NCI-H226 (cell line): ENCODE results near the gene DLG5.

Experiments
- DNase-seq: peaks from one replicate; pipeline ENCODE4 v3.0.0-alpha.2; 2015

The DLG5 gene

DNA sequence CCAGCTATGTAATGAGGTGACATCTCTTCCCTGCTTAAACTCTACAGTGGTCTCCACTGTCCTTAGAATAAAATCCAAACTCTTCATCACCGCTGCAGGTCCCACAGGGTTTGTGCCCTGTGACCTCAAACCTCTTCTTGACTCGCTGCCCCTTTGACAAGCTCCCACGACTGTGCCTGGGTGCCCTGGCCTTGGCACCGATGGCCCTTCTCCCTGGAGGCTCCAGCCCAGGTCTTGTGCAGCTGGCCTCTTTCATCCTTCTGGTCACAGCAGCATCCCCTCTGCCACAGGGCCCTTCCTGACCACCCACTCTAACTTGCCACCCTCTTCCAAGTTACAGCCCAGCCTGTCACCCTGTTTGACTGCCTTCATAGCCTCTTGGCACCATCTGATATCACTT lies 108.2 kb downstream of the DLG5 start:
- DNase-seq = no peak

DNA sequence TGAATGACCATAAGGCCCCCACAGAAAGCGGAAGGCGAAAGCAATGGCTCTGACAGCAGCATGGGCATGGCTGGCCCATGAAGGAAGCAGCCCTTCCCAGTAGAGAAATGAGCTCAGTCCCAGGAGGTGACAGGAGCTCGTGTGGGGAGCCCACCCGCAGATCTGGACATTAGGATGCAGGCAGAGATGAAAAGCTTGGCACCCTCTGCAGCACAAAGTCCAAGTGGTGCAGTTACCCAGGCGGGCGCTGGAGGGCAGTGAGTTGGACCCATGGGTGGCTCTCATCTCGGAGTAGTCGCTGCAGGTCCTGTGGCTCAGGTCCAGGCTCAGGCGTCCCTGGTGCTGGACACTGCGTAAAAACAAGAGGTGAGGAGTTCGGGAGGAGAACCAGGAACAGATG lies 109.0 kb downstream of the DLG5 start:
- DNase-seq = no peak

DNA sequence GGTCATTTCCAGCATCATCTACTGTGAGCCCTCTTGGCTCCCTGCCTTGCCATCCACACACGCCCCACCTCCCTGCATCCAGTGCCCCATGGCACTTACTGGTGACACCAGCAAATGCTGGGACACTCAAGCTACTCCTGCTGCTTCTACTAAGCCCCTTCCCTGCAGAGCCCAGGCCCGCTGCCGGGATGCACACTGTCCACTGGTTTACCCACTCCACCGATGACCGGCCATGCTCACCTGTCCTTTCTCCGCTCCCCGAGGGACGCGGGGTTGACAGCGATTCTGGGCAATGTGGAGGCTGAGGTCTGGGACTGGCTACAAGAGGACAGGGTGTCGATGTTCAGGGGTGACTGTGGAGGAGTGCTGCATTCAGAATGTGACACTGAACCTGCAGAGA lies 110.2 kb downstream of the DLG5 start:
- DNase-seq = no peak

DNA sequence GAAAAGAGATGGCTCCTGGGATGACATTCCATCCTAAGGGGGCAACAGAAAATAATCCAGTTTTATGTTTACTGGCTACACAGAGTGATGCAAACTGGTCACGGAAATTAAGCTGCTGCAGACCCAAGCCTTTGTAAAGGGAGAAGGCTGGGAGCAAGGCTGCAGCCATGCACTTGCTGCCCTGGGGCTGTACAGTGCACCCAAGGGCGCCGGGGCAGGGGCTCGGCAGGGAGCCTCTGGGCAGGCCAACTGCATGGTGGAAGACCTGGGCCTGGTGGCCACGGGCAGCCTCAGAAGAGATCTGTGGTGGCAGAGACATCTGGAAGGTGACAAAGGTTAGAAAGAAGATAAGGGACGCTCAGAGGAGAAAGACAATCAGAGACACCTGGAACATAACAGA lies 113.8 kb downstream of the DLG5 start:
- DNase-seq = no peak

DNA sequence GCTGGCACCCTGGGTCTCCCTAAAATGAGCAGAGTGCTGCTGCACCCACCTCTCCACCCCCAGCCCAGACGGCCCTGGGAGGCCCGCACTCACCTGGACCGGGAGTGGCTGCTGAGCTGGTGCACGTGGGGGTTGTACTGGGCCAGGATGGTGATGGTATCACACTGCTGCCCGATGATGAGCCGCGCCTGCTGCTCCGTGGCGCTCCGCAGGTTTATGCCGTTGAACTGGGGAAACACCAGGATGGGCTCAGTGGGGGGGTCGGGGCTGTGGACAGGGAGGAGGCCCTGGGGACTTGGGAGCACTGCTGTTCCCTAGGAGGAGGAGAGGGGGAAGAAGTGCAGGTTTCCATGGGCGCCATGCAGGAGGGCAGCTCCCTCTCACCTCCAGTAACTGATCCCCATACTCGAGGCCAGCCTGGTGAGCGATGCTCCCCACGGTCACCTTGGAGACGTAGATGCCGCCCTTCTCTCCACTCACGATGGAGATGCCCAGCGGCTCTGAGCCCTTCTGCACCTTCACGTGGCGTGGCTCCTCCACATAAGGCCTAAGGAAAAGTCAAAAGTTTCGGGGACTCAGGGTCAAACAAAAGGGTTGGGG lies 114.6 kb downstream of the DLG5 start:
- DNase-seq = no peak

DNA sequence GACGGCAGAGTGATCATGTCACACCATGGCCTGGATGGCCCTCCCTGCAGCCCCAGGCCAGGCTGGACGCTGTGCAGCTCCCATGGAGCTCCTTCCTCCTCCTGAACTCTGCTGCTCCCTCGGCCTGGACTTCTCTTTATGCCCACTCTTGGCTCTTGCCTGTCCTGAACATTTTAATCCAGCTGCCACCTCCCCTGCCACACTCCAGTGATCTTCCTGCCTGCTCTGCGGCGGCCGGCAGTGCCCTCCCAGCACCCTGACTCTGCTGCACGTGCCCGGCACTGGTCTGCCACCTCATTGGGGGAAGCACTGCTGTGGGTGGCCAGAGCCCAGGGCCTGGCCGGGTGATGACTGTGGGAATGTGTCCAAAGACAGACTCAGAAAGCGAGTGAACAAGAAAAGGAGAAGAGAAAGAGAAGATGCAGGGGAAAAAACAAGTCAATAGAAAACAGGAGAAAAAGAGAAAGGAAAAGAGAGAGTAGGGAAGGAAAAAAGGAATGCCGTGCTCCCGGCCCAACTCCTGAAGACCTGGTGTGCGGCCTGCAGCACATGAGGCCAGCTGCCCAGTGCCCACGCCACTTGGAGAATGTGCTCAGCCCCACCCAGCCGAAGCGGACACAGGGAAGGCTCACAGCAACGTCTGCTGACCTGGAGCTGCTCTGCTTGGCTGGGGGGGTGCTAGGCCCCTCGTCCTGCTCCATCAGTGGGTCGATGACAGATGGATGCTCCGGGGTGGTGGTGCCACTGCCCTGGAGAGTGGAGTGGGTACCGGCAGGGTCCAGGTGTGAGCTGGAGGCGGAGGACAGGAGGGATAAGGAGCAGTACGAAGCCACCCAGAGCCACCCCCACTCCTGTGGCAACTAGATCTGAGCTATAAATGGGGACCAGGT lies 115.9 kb downstream of the DLG5 start:
- DNase-seq = no peak

DNA sequence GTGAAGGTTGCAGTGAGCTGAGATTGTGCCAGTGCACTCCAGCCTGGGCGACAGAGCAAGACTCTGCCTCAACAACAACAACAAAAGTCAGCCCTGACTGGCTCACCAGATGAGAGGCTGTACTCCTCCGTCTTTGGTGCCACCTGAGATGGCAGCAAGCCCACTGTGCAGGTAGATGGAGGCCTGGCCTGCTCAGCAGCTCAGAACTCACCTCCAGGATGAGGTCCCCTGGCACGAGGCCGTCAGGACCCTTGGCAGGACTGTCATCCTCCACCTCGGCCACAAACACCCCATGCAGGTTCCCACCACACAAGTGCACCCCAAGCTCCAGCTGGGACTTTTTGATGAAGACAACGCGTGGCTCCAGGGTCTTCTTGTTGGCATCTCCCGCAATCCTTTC lies 117.2 kb downstream of the DLG5 start:
- no peak for DNase-seq

DNA sequence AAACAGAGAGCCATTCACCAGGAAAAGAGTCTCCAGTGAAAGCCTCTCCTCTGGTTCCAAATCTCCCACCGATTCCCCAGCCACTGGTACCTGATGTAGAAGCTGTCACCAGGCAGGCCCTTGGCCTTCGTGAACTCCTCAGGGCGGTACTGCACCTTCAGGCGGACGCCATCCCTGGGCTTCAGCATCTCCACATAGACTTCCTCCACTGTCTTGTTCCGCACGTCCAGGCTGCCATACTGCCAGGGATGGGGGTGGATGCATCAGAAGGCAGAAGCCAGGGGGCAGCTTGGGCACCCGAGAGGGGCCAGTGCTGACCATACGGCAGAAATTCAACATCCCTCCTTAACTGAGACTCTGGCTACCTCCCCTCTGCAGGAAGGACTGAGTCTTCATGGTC lies 118.8 kb downstream of the DLG5 start:
- no peak for DNase-seq

DNA sequence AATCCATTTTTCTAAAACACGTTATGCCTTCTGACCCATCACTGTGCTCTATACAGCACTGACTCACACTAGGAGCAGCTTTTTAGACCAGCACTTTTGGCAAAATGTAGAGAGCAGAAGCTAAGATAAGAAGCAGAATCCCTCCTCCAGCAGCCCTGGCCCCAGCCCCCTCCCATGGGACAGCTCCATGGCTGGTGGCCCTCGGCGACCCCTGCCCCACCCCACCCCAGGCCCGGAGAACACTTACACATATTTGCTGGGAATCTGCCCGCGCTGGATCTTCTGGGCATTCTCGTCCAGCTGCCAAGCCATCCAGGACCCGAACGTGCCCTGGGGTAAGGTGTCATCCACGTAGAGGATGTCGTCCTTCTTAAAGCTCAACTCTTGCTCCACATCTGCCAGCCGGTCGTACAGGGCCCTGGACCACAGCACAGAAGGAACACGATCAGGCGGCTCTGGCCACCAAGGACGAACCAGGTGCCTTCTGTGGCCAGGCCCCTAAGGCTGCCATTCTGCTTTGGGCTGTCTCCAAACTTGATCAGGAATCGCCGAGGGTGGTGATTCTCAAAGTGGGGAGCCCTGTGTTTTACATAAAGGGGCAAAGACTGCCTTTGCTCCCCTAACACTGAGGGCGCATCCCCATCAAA lies 119.9 kb downstream of the DLG5 start:
- no peak for DNase-seq

DNA sequence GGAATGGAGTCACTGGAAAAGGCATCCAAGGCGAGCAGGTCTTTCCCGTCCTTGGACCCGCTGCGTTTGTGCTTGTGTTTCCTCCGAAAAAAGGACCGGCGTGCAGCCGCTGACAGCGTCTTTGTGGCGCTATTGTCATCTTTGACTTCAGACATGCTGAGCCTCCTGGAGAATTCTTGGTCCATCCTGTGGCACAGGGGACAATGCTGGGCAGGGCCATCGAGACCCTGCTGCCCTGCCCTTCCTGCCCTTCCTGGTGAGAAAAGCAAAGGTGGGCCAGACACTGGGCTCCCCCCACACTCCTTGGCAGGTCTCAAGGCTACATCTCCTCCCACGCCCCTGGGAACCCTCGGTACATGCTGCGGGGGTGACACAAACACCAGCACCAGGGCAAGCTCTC lies 120.9 kb downstream of the DLG5 start:
- DNase-seq = no peak

DNA sequence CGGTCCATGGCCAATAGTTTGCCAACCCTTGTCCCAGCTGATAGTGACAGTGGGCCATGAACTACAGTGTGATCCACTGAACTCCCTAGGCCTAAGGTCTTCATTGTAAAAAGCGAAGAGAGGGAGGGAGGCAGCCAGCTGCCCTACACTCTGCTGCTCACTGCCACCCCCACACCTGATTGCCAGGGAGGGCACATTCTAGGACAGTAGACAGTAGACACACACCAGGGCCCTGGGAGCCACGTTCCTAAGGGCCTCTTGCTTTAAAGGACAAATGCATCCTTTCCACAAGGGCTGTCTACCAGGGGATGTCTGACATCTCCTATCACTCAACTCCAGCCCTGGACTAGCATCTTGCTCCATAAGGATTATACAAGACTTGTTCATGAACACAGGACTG lies 122.2 kb downstream of the DLG5 start:
- no peak for DNase-seq

DNA sequence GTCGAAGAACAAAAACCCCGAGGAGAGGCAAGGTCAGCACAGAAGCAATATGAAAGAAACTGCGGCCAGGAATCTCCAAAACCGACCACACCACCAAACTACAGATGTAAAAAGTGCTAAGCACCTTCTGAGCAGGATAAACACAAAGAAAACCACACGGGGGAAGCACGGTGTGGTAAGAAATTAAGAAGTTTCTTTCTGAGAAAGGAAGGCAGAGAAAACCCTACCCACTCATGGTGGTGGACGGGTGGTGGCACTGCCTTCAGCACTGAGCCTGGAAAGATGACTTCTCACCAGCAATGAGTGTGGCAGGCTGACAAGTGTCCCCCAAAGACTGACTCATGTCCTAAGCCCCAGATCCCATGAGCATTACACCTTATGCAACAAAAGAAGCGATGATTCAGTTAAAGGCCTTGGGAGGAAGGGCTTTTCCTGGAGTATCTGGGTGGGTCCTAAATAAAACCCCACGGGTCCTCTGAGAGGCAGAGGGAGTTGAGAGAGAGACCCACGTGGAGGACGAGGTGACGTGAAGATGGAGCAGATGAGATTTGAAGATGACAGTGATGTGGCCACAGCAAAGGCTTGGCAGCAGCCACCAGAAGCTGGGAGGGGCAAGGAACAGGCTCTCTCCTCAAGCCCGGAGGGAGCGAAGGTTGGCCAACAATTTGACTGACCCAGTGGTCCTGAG lies 124.9 kb downstream of the DLG5 start:
- DNase-seq = no peak

DNA sequence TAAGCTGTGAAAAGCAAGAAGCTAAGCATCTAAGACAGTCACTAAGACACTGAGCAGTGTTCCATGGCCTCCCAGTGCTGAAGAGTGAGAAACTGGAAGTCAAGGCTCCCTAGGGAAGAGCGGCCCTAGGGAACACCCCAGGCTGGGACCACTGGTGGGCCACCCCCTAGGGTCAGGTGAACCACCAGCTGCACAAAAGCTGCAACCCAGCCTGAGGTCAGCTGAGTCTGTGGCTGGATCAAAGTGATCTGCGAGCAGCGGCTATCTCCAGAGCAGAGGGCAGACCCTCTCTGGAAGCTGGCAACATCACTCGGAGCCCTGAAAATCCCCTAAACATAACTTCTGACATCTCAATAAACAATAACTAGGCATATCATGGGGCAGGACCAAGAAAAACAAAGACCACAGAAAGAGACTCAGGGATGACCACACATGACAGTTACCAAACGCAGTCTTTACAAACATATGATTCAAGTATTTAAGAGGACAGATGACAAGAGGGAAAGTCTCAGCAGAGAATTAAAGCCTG lies 125.8 kb downstream of the DLG5 start:
- no peak for DNase-seq

DNA sequence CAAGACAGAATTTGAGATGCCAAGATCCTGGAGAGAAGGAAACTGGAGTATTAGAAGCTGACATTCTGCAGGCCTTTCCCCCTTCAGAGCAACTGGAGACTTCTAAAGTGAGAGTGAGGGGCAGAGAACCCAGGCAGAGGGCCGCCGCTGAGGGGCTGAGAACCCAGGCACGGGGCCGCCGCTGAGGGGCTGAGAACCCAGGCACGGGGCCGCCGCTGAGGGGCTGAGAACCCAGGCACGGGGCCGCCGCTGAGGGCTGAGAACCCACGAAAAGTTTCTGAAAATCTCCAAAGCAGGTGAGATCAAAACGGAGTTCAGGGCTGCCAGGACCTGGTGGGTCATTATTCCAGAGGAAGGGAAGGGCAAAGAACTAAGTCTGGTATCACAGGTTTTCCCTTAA lies 126.2 kb downstream of the DLG5 start:
- no peak for DNase-seq

DNA sequence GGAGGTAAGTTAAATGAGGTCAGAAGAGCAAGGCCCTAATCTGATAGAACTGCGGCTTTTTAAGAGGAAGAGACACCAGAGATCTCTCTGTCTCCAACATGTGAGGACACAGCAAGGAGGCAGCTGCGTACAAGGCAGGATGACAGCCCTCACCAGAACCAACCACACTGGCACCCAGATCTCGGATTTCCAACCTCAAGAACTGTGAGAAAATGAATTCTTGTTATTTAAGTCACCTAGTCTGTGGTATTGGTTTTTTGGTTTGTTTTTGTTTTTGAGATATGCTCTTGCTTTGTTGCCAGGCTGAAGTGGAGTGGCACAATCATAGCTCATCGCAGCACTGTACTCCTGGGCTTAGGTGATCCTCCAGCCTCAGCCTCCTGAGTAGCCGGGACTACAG lies 127.2 kb downstream of the DLG5 start:
- DNase-seq = no peak

DNA sequence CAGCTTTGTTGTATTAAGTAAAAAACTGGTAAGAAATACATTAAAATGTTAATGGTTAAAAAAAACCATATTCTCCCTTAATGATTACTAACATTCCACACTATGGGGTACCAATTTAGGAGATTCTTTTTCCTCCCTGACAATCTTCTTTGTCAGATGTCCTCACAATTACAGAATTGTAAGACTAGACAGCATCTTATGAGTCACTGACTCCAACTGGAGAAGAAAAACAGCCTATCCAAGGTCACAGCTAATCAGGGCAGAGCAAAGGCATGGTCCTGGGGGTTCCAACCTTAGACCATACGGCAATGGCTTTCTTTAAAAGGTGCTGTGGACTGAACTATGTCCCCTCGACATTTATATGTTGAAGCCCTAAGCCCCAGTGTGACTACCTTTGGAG lies 127.6 kb downstream of the DLG5 start:
- no peak for DNase-seq

DNA sequence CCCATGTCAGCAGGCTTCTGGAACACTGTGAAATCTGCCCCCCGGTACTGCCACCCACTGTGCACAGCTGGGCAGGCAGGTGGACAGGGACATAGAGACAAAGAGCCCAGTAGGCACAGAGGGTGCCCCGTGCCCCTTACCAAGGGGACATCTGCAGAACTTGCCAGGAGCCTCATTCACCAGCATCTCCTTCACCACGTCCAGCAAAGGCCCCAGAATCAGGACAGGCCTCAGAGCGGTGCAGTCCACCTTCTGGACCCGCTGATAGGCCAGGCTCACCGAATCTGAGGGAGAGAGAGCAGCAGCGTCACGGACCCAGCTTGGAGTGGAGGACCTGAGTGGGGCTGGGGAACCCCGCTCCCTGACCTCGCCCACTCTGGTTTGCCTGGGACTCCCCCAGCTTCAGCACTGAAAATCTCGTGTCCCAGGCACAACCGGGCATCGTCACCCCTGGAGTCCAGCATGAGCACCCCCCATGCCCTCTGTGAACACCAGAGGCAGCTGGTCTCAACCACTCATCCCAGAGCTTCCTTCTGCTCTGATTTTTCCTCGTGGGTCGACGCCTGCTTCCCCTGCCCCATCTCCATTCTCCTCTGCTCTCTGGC lies 130.1 kb downstream of the DLG5 start:
- DNase-seq = no peak

DNA sequence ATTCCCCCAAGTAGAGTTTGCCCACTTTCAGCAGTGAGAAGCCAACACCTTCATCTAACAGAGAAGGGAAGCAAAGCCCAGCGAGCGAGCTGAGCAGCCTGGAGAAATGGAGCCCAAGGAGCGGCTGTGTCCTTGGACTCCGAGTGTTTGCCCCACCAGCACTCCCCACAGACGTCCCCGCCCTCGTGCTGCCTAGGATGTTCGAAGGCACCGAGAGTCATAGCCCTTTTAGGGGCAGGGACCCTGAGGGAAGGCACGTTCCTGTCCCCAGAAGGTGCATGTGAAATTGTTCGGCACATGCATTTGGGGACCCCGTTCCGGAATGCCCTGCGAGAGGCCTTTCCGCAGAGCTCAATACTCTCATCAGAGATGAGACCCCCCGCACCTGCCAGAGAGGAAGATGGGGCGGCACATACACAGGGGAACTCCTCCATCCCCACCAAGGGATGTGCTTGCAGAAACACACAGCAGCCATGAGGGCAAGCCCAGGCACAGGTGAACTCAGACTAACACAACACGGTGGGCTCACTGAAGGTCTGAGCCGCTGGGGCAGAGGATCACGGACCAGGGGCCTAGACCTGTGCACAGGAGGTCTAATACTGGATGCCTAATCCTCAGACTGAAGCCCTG lies 131.0 kb downstream of the DLG5 start:
- no peak for DNase-seq

DNA sequence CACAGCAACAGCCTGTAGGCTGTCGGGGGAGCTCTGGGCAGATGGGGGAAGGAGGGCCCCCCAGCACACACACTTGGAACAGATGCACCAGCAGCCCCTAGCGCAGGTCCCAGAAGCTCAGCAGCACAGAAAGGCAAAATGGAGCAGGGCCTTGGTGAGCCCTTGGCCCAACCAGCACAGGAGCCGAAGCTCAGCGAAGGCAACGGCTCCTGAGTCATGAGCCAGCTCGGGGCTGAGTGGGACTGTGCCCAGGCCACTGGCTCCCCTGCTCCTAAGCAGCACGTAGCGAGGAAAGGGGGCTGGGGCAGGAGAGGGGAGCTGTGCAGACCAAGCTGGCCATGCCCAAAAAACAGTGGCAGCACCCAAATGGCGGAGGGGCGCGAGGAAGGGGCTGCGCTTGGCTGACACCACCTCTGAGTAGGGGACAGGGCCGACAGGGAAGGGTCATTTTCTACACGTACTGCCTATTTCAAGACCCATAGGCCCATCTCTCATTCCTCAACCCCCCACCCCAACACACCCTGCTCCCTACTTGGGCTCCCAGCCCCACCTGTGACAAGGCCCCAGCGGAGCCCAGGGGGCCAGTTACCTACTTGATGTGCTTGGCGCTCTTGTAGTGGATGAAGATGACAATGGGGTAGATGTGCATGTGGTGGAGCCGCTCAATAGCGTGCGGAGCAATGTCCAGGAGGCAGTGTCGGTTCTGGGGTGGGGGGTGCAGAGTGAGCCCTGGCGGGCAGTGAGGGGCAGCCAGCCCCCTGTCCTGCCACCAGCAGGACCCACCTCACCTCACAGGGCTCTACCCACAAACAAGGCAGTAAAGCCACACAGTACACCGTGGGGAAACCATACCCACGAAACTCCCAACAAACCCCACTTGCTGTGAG lies 132.1 kb downstream of the DLG5 start:
- no peak for DNase-seq

DNA sequence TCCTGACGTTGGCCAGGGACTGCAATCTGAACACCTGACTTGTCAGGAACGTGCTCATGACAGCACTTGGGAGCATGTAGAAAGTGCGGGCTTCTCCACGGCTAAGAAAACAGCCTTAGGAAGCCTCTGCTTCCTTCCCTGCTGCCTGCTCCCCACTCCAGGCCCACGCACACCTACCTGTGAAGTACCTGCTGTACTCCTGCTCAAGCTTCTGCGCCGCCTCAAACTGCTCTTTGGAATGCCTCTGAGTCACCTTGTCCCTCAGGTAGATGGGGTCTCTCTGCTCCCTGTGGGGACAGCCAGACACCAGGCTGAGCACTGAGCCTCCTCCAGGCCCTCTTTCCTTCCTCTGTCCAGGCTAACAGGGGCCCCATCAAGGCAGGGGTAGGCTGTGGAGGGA lies 132.7 kb downstream of the DLG5 start:
- DNase-seq = no peak

DNA sequence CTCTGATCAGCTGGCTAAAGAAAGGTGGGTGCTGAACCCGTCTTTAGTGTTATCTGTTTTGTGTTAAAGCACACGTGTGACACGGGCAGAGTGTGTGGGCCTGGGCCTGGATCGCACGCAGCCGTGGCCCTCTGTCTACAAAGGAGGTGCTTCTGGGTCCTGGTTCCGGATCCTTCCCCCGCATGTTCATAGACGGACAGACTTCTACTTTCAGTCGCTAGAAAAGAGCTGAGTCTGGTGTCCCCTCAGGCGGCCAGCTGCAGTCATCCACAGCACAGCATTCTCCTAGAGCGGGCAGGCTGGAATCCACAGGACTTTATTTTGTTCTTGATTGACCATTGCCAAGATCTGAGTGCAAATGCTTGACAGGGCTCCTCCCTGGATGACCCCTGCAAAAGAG lies 134.4 kb downstream of the DLG5 start:
- DNase-seq = no peak
